GM12874 (cell line): ENCODE data around the gene DGKI.

ENCODE experiments used
- CTCF ChIP-seq: IDR thresholded peaks from 2 replicates; pipeline ENCODE4 v1.5.1; 2011; ENCODE audit warnings: low read depth, mild to moderate bottlenecking, control low read depth, low read length, moderate library complexity; ENCODE audit not compliant: insufficient read depth

The DGKI gene

DNA sequence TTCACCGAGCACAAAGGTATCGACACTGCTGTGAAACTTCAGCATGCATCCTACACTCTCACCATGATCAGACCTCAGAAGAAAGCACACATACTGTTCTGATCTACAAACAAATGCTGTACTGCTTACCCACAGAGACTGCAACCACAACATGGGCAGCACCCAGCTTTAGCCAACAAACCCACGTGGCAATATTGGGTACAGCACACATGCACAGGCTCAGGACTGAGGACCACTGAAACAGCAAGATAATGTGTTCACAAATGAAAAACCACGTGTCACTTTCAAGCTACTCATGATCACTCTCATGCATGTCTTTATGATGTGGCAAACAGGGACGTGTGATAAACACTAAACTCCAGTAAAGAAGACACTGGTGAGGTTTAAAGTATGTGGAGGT is 383.9 kb downstream of the DGKI start:
- no peak for TF ChIP-seq CTCF

GRCh38 chr7:137462074-137462715 is 384.6 kb downstream of the DGKI start:
- no peak for TF ChIP-seq CTCF

GRCh38 chr7:137458399-137458798 is 388.4 kb downstream of the DGKI start:
- no peak for TF ChIP-seq CTCF

- no peak for TF ChIP-seq CTCF
These were observed 392.0 kb downstream of the DGKI start for GRCh38 chr7:137454767-137455166.

GRCh38 chr7:137454246-137454724 is 392.5 kb downstream of the DGKI start:
- peak; percentile 40; the same call in 1 of the 2 replicates for TF ChIP-seq CTCF

GRCh38 chr7:137453356-137453755 is 393.4 kb downstream of the DGKI start:
- no peak for TF ChIP-seq CTCF

DNA sequence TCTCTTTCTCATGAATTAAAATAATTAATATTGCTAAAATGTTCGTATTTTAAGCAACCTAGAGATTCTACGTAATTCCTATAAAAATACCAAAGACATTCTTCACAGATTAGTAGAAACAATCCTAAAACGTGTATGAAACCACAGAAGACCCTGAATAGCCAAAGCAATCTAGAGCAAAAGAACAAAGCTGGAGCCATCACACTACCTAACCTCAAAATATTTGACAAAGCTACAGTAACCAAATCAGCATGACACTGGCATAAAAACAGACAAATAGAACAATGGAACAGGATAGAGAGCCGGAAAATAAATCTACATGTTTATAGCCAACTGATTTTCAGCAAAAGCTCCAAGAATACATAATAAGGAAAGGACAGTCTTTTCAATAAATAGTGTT is 397.8 kb downstream of the DGKI start:
- no peak for TF ChIP-seq CTCF
